Neuronal stem cell (in vitro differentiated cells): ENCODE data around the gene SSBP3.

Experiments
- DNase-seq: peaks from one replicate; pipeline ENCODE4 v3.0.0-alpha.2; 2013; ENCODE audit warnings: low spot score
- H2AFZ ChIP-seq: one replicate; pipeline ENCODE4 v1.6.1; 2013; ENCODE audit warnings: mild to moderate bottlenecking, low read length, inconsistent platforms
- H2AK5ac ChIP-seq: 2 replicates; pipeline ENCODE4 v1.6.1; 2013; ENCODE audit warnings: low read depth, mild to moderate bottlenecking, inconsistent platforms, low read length, moderate library complexity, mixed read lengths
- H2BK120ac ChIP-seq: 2 replicates; pipeline ENCODE4 v1.6.1; 2013; ENCODE audit warnings: low read depth, mild to moderate bottlenecking, inconsistent platforms, low read length, moderate library complexity, mixed read lengths
- H2BK12ac ChIP-seq: one replicate; pipeline ENCODE4 v1.6.1; 2013; ENCODE audit warnings: low read length, inconsistent platforms
- H2BK15ac ChIP-seq: 2 replicates; pipeline ENCODE4 v1.6.1; 2013; ENCODE audit warnings: mild to moderate bottlenecking, low read length, inconsistent platforms, mixed read lengths
- H2BK5ac ChIP-seq: one replicate; pipeline ENCODE4 v1.6.1; 2013; ENCODE audit warnings: inconsistent platforms, mild to moderate bottlenecking, low read length, moderate library complexity
- H3K14ac ChIP-seq: one replicate; pipeline ENCODE4 v1.6.1; 2013; ENCODE audit warnings: low read length, inconsistent platforms
- H3K18ac ChIP-seq: 2 replicates; pipeline ENCODE4 v1.6.1; 2013; ENCODE audit warnings: low read length, inconsistent platforms
- H3K23ac ChIP-seq: 2 replicates; pipeline ENCODE4 v1.6.1; 2013; ENCODE audit warnings: low read depth, mild to moderate bottlenecking, mixed read lengths, low read length, inconsistent platforms; ENCODE audit not compliant: poor library complexity
- H3K27ac ChIP-seq: replicated peaks from 3 replicates; pipeline ENCODE4 v1.5.1; 2013; ENCODE audit warnings: low read length, inconsistent platforms
- H3K27me3 ChIP-seq, 3 experiments: 2 replicates each; pipeline ENCODE4 v1.6.1; 2013; ENCODE audit warnings: low read length in 3 of 3, mild to moderate bottlenecking in 2 of 3, inconsistent platforms in 1 of 3, low read depth in 1 of 3, mixed read lengths in 1 of 3, moderate library complexity in 1 of 3; ENCODE audit not compliant: control insufficient read depth in 3 of 3, insufficient read depth in 3 of 3
- H3K36me3 ChIP-seq, 2 donors: replicated peaks in 1 of 2; 2 replicates each; pipeline ENCODE4 v1.6.1; 2013; ENCODE audit warnings: low read length in 2 of 2; ENCODE audit not compliant: control insufficient read depth in 2 of 2, insufficient read depth in 2 of 2
- H3K4ac ChIP-seq: 2 replicates; pipeline ENCODE4 v1.6.1; 2013; ENCODE audit warnings: inconsistent platforms, mild to moderate bottlenecking, low read length, moderate library complexity
- H3K4me1 ChIP-seq, 2 donors: 1 replicate in 1 of 2; 2 replicates in 1 of 2; pipeline ENCODE4 v1.6.1; 2013; ENCODE audit warnings: low read length in 2 of 2, low read depth in 1 of 2; ENCODE audit not compliant: control insufficient read depth in 2 of 2, insufficient read depth in 1 of 2
- H3K4me2 ChIP-seq: one replicate; pipeline ENCODE4 v1.6.1; 2013; ENCODE audit warnings: mild to moderate bottlenecking, low read length, inconsistent platforms; ENCODE audit not compliant: insufficient read depth, poor library complexity, severe bottlenecking
- H3K4me3 ChIP-seq, 2 donors: 2 replicates each; pipeline ENCODE4 v1.5.1; 2013; ENCODE audit warnings: low read length in 2 of 2, mild to moderate bottlenecking in 2 of 2, inconsistent platforms in 1 of 2, moderate library complexity in 1 of 2
- H3K79me1 ChIP-seq: one replicate; pipeline ENCODE4 v1.6.1; 2013; ENCODE audit warnings: low read depth, mild to moderate bottlenecking, inconsistent platforms, low read length, moderate library complexity
- H3K9ac ChIP-seq: one replicate; pipeline ENCODE4 v1.6.1; 2013; ENCODE audit warnings: mild to moderate bottlenecking, low read depth, low read length, inconsistent platforms; ENCODE audit not compliant: poor library complexity
- H3K9me3 ChIP-seq, 2 donors: replicated peaks in 1 of 2; 2 replicates each; pipeline versions ENCODE3 to v1.6.1; 2013; ENCODE audit warnings: low read length in 2 of 2, mild to moderate bottlenecking in 2 of 2, inconsistent platforms in 1 of 2, low read depth in 1 of 2, mixed read lengths in 1 of 2, moderate library complexity in 1 of 2; ENCODE audit not compliant: control insufficient read depth in 2 of 2, insufficient read depth in 1 of 2
- H4K8ac ChIP-seq: one replicate; pipeline ENCODE4 v1.6.1; 2013; ENCODE audit warnings: low read depth, mild to moderate bottlenecking, inconsistent platforms, low read length, moderate library complexity
- H4K91ac ChIP-seq: one replicate; pipeline ENCODE4 v1.6.1; 2013; ENCODE audit warnings: low read length, low read depth, mild to moderate bottlenecking, inconsistent platforms; ENCODE audit not compliant: poor library complexity
- WGBS, 2 donors: extraction: QIAGEN DNeasy Blood & Tissue Kit; methylation state at CpG; one replicate each; pipeline ENCODE4 v1.1.7; 2013; ENCODE audit warnings: missing lambda C conversion rate in 2 of 2, mixed read lengths in 1 of 2; ENCODE audit not compliant: insufficient read length in 2 of 2, insufficient replicate concordance in 1 of 2; ENCODE audit errors: extremely low coverage in 2 of 2; 5-methylcytosine and 5-hydroxymethylcytosine counted together

Gene SSBP3

DNA sequence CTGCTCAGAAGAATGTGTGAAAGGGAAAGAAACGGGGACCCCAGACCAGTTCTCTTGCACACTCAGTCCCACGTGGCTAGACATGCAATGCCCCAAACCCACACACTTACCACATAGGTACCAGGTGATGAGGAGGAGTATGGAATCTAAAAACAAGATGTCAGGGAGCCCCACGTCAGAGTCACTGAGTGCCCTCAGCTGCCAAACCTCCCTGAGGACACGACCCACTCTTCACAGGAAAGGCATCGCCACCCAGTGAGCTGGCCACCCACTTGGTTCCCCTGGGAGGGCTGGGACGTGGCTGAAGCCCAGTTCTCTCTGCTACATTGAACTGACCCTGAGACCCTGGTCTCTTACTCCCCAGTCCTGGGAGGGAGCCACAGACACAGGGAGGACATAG lies 164.8 kb downstream of the SSBP3 start:
- Histone ChIP-seq H2AK5ac (no peak overlapping the region), H3K9ac (no peak overlapping the region), H2BK120ac (no peak overlapping the region), H3K27ac (no peak overlapping the region), H3K4ac (no peak overlapping the region), H4K91ac (no peak overlapping the region), H3K14ac (no peak overlapping the region), H3K79me1 (peaks cover 2% of the 10 kb centered on the region), H2BK12ac (no peak overlapping the region), H3K36me3 (peaks cover 28 to 95% of the 10 kb centered on the region in 2 donors), H3K4me1 (peaks cover 0 to 2% of the 10 kb centered on the region in 2 donors), H4K8ac (no peak overlapping the region), H3K18ac (no peak overlapping the region), H2BK5ac (no peak overlapping the region), H3K9me3 (no peaks in the 10 kb centered on the region), H3K23ac (no peak overlapping the region), H2AFZ (no peak overlapping the region), H3K4me3 (no peak overlapping the region), H3K4me2 (no peak overlapping the region), H3K27me3 (no peaks in the 10 kb centered on the region), H2BK15ac (no peak overlapping the region)
- DNase-seq = no peak
- WGBS, 2 donors = no CpG with 5 or more reads among the region's 6 CpGs

DNA sequence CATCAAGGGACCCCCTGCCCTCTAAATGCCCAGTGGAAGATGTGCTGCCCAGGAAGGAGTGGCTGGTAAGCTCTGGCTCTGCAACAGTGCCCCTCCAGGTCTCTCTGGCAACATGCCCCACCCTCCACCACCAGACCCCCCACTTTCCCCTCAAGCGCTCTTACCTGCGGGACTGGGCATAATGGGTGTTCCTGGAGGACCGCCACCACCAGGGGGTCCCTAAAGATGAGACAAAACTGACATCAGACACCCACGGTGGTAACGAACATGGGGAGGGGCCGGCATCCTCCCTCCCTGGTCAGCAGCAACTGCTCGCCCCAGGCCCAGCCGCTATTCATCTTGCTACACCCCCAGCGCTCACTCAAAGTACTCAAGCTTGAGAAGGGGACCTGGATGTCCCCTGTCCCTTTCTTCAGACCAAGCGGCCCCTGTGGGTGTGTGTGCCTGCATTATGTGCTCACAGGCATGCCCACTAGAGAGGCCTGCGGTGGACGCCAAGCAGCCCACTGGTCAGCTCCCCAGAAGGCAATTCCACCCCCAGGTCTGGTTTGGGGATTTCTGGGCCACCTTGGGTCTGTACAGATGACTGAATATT lies 165.4 kb downstream of the SSBP3 start:
- no peak overlapping the region for H3K14ac ChIP-seq
- no peak overlapping the region for H2BK5ac ChIP-seq
- no peak overlapping the region for H2AK5ac ChIP-seq
- no CpG with 5 or more reads among the region's 12 CpGs for WGBS, 2 donors
- no peak overlapping the region for H3K4me3 ChIP-seq
- no peak overlapping the region for H3K18ac ChIP-seq
- H3K4me2 ChIP-seq = no peak overlapping the region
- no peaks in the 10 kb centered on the region for H3K27me3 ChIP-seq
- no peak overlapping the region for H3K9ac ChIP-seq
- H2AFZ ChIP-seq = no peak overlapping the region
- H3K27ac ChIP-seq = no peak overlapping the region
- H3K79me1 ChIP-seq = peaks cover 2% of the 10 kb centered on the region
- peaks cover 0 to 1% of the 10 kb centered on the region in 2 donors for H3K4me1 ChIP-seq
- H3K9me3 ChIP-seq = no peaks in the 10 kb centered on the region
- H3K4ac ChIP-seq = no peak overlapping the region
- DNase-seq = no peak
- H3K36me3 ChIP-seq = peaks cover 26 to 95% of the 10 kb centered on the region in 2 donors
- H2BK120ac ChIP-seq = no peak overlapping the region
- H2BK12ac ChIP-seq = no peak overlapping the region
- no peak overlapping the region for H4K91ac ChIP-seq
- no peak overlapping the region for H4K8ac ChIP-seq
- H2BK15ac ChIP-seq = no peak overlapping the region
- H3K23ac ChIP-seq = no peak overlapping the region

DNA sequence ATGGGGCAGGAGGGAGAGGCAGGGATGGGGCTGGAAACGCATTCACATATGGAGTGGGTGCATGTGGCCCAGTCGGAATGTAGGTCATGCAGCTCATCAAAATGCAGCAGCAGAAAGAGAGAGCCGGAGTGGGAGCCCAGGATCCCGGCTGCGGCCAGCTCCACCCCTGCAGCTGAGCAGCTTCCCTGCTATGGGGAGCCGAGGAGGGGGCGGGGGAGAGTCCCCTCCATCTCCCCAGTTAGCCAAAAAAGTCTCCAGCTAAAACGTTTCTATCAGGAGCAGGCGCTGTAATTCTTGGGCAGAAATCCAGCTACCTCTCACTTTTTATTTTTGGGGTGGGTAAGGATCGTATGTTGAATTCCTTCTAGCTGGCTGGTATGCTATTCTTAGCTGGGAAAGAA lies 166.6 kb downstream of the SSBP3 start:
- Histone ChIP-seq H2BK5ac (no peak overlapping the region), H2BK12ac (no peak overlapping the region), H2AK5ac (no peak overlapping the region), H4K8ac (peak overlapping the region; percentile 23), H4K91ac (no peak overlapping the region), H3K9me3 (no peaks in the 10 kb centered on the region), H3K14ac (no peak overlapping the region), H3K23ac (no peak overlapping the region), H3K27me3 (no peaks in the 10 kb centered on the region), H2BK15ac (no peak overlapping the region), H3K4ac (no peak overlapping the region), H2BK120ac (no peak overlapping the region), H3K9ac (no peak overlapping the region), H3K27ac (no peak overlapping the region), H3K4me3 (no peak overlapping the region), H2AFZ (no peak overlapping the region), H3K79me1 (peaks cover 2% of the 10 kb centered on the region), H3K18ac (peak overlapping the region; percentile 23), H3K4me1 (peaks cover 0 to 1% of the 10 kb centered on the region in 2 donors), H3K36me3 (peaks cover 22 to 92% of the 10 kb centered on the region in 2 donors), H3K4me2 (no peak overlapping the region)
- no CpG with 5 or more reads among the region's 10 CpGs for WGBS, 2 donors
- DNase-seq = no peak

DNA sequence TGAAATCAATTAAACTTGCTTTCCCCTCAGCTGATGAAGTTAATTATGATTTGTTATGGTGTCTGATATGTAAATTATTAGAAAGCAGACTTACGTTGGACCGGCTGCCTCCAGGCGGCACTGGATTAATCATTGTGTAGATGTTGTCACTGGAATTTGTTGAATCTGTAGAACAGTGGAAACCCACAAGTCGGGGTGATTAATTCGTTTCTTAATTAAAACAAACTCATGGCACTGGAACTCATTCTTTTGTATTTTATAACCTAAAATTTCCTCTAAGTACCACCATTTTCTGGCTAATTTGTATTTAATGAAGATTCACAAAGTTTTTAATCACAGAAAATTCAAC lies 167.2 kb downstream of the SSBP3 start:
- Histone ChIP-seq H3K18ac (no peak overlapping the region), H2BK15ac (no peak overlapping the region), H2AFZ (no peak overlapping the region), H3K4me1 (peaks cover 0 to 1% of the 10 kb centered on the region in 2 donors), H2BK5ac (no peak overlapping the region), H3K27ac (no peak overlapping the region), H3K4me2 (no peak overlapping the region), H3K4me3 (no peak overlapping the region), H3K79me1 (peaks cover 2% of the 10 kb centered on the region), H4K8ac (no peak overlapping the region), H3K9me3 (no peaks in the 10 kb centered on the region), H4K91ac (no peak overlapping the region), H2AK5ac (no peak overlapping the region), H2BK120ac (no peak overlapping the region), H2BK12ac (no peak overlapping the region), H3K27me3 (no peaks in the 10 kb centered on the region), H3K23ac (no peak overlapping the region), H3K9ac (no peak overlapping the region), H3K14ac (no peak overlapping the region), H3K36me3 (peaks cover 22 to 91% of the 10 kb centered on the region in 2 donors), H3K4ac (no peak overlapping the region)
- no peak for DNase-seq
- no CpG with 5 or more reads among the region's 5 CpGs for WGBS, 2 donors
